ENCODE measurements around the gene SYNGR2. TPM values are rescaled to one million over a fixed set of nuclear protein-coding genes. Genes with fewer than 3 reads are reported as not detected.

The SYNGR2 gene
- total RNA-seq, 4 donors from 2014 or later = 47.9 to 83.8 (median 70.7) TPM

DNA sequence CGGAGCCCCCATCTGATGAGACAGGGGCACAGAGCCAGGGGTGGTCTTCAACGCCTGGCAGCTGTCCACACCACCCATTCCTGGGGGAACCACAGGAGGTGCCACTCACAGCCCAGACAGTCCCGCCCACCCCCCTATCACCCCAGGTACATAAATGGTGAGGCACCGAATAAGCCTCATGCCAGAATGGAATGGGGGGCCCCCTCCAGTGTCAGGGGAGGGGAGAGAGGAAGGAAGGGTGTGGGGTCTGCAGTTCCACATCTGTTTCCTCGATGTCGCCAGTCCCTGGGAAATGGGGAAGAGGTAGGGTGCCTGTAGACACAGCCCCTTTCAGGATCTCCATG lies 41.5 kb upstream of the SYNGR2 start:
- peak overlapping the region in 2 of 3 donors; percentile 12 to 63 for H3K27ac ChIP-seq
- peaks cover 22 to 53% of the 10 kb centered on the region in 2 donors for H3K4me1 ChIP-seq
- WGBS, 2 donors = 49 to 78% methylated on average over 4 to 6 of the region's 6 CpGs
- H3K36me3 ChIP-seq = no peaks in the 10 kb centered on the region
- no peaks in the 10 kb centered on the region for H3K9me3 ChIP-seq
- no peak for TF ChIP-seq POLR2A (IDR thresholded peaks at IDR 0.05)
- no peaks in the 10 kb centered on the region for H3K27me3 ChIP-seq
- intact Hi-C loops (cut with DNase I) = loop anchor here (5.0 kb wide), 1 partner anchor 45 kb away; no protein-coding TSS in a partner anchor
- no peak for DNase-seq
- H3K4me3 ChIP-seq (replicated peaks in 1 of 3) = no peak overlapping the region

DNA sequence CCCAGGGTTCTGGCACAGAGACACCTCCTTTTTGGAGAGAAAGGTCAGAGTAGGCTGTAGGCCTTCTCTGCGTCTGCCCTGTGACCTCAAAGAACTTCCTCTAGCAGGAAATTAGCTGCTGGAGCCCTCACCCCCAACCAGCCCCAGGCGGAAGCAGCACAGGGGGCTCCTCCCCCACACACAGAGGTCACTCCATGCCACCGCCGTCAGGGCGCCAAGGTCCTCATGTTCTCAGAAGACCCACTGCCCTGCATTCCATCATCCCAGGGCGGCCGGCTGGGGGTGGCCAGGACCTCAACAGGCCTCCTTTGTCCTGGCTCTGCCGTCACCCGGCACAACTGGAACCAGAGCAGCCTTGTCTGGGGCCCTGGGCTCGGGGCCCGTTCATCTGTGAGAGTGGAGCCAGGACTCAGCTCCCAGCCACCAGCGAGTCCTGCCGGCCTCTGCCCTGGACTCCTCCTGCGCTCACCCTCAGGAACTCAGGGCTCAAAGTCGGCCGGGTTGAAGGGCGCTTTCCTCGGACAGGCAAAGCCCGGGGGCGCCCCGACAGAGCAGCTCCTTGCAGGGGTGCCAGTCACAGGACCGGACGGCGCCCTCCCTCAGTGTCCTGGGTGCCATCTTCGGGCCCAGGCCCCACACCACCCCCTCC lies 41.0 kb upstream of the SYNGR2 start:
- DNase-seq = no peak
- intact Hi-C loops (cut with DNase I) = loop anchor here (5.0 kb wide), 1 partner anchor 45 kb away; no protein-coding TSS in a partner anchor
- H3K4me1 ChIP-seq = peaks cover 26 to 58% of the 10 kb centered on the region in 2 donors
- no peaks in the 10 kb centered on the region for H3K27me3 ChIP-seq
- 25 to 40% methylated on average over 2 to 15 of the region's 25 CpGs for WGBS, 2 donors
- TF ChIP-seq, protein P1, sequence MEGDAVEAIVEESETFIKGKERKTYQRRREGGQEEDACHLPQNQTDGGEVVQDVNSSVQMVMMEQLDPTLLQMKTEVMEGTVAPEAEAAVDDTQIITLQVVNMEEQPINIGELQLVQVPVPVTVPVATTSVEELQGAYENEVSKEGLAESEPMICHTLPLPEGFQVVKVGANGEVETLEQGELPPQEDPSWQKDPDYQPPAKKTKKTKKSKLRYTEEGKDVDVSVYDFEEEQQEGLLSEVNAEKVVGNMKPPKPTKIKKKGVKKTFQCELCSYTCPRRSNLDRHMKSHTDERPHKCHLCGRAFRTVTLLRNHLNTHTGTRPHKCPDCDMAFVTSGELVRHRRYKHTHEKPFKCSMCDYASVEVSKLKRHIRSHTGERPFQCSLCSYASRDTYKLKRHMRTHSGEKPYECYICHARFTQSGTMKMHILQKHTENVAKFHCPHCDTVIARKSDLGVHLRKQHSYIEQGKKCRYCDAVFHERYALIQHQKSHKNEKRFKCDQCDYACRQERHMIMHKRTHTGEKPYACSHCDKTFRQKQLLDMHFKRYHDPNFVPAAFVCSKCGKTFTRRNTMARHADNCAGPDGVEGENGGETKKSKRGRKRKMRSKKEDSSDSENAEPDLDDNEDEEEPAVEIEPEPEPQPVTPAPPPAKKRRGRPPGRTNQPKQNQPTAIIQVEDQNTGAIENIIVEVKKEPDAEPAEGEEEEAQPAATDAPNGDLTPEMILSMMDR (IDR thresholded peaks at IDR 0.05) = no peak
- no peak for TF ChIP-seq POLR2A (IDR thresholded peaks at IDR 0.05)
- no peaks in the 10 kb centered on the region for H3K9me3 ChIP-seq
- H3K36me3 ChIP-seq = no peaks in the 10 kb centered on the region
- H3K27ac ChIP-seq = peak overlapping the region; percentile 39 to 75 (median 63)
- H3K4me3 ChIP-seq (replicated peaks in 1 of 3) = peak overlapping the region in 2 of 3 donors; percentile 47 to 70

DNA sequence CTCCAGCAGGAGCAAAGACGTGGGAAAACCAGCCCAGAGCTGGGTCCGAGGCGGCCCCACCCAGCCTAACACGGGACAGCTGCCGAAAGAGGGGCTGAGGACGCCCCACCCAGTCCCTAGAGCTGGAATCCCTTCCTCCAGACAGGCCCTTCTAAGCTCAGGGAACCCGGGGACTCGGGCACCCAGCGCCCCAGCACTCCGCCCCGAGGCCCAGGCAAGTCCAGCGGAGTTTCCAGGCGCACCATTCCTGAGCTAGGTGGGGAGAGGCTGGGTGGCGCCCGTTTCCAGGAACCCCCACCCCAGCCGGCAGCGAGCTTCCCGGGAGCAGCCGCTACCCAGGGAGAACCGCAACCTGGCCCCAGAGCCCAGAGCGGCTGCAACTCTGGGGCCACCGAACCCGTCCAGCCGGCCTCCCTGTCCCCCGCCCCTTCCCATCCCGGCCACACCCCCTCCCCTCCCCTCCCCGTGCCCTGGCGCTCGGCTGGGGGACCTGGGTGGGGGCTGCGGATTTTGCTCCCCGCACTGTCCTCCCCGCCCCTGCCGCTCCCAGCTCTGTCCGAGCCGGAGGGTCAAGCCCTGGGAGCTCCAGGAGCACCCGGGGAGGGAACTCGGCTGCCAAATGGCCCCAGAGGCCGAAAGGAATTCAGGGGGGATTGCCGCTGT lies 40.4 kb upstream of the SYNGR2 start:
- DNase-seq = no peak
- TF ChIP-seq, protein P1 (IDR thresholded peaks at IDR 0.05) = no peak
- TF ChIP-seq POLR2A (IDR thresholded peaks at IDR 0.05) = no peak
- 0 to 8% methylated on average over 9 to 22 of the region's 39 CpGs for WGBS, 2 donors
- Histone ChIP-seq H3K4me3 (replicated peaks in 1 of 3) (peak overlapping the region; percentile 47 to 70 (median 66)), H3K36me3 (no peaks in the 10 kb centered on the region), H3K27me3 (no peaks in the 10 kb centered on the region), H3K27ac (peak overlapping the region; percentile 39 to 75 (median 63)), H3K9me3 (no peaks in the 10 kb centered on the region), H3K4me1 (peaks cover 26 to 60% of the 10 kb centered on the region in 2 donors)
- intact Hi-C loops (cut with DNase I) = loop anchor here (5.0 kb wide), 1 partner anchor 44 kb away; no protein-coding TSS in a partner anchor

DNA sequence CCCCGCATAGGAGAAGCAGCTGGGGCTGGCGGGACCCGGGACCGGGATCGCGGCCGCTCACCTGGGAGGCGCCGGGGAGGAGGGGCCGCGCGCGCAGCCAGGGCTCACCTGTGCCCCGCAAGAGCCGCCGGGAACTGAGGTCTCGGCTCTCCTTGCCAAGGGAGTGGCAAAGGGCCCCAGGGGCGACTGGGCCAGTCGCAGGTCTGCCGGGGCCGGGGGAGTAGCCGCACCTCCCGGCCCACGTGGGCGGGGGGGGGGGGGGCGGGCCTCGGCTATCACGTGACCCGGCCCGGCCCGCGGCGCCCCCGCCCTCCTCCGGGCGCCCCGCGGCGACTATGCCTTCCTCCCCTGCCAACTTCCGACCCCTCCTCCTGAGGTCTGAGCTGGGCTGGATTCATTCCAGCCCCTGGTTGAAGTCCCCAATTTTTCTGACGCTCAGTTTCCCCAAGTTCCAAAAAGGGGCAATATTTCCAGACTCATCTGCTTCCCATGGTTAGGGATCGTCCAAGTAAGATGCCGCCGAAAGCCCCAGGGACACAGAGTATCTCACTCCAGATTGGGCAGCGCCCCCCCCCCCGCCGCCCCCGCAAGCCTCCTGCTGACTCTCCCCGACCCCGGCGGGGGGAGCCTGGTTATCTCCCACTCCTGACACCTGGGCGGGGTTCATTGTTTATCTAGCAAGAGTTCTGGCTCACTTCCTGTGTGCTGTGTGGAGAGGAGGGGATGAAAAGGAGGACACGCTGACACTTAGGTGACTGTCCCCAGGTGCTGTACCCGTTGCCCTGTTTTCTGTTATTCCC lies 39.6 kb upstream of the SYNGR2 start, which contains the start of gene TMC6:
TMC6 (minus strand) TSS at position 205 of the 800 bp plus-strand sequence. CDS start 1,923 bp downstream, outside the sequence.
- H3K27ac ChIP-seq = peak within 1 kb of the TSS; percentile 39 to 75 (median 63)
- intact Hi-C loops (cut with DNase I) = loop anchor here (5.0 kb wide), 1 partner anchor 44 kb away; no protein-coding TSS in a partner anchor
- 3 to 11% methylated on average over 6 to 41 of the region's 54 CpGs for WGBS, 2 donors
- TF ChIP-seq POLR2A (IDR thresholded peaks at IDR 0.05) = peak in 1 of 2 donors; percentile 37
- TF ChIP-seq, protein P1 (IDR thresholded peaks at IDR 0.05) = peak in 1 of 6 experiments; percentile 4
- H3K36me3 ChIP-seq = no peaks in the 10 kb centered on the region
- no peaks in the 10 kb centered on the region for H3K27me3 ChIP-seq
- peak; percentile 56 to 69 for DNase-seq
- peak within 1 kb of the TSS; percentile 47 to 70 (median 66) for H3K4me3 ChIP-seq (replicated peaks in 1 of 3)
- H3K9me3 ChIP-seq = no peaks in the 10 kb centered on the region
- H3K4me1 ChIP-seq = peaks cover 26 to 60% of the 10 kb centered on the region in 2 donors

All from thyroid gland (tissue), 4 donors.